CD4-positive, alpha-beta T cell treated with Interleukin-1 beta for 1 hour (primary cell): ENCODE measurements around the gene WDFY3.
A peak's percentile ranks its signal among the peaks of the same experiment; 100 is the strongest.

ENCODE experiments used
- DNase-seq, 2 donors: peaks; one replicate each; pipeline ENCODE4 v3.0.0-alpha.2; 2020 to 2022

The WDFY3 gene

GRCh38 chr4:84786478-84786877 is 180.0 kb downstream of the WDFY3 start:
- DNase-seq = no peak

GRCh38 chr4:84782517-84782916 is 184.0 kb downstream of the WDFY3 start:
- DNase-seq = no peak

- no peak for DNase-seq
Measured at GRCh38 chr4:84780719-84781118, 185.8 kb downstream of the WDFY3 start.

- DNase-seq = no peak
Measured at GRCh38 chr4:84778041-84778440, 188.4 kb downstream of the WDFY3 start.

- no peak for DNase-seq
Measured at GRCh38 chr4:84767168-84767567, 199.3 kb downstream of the WDFY3 start.

- peak in 1 of 2 donors; percentile 7 for DNase-seq
Measured at GRCh38 chr4:84753321-84753972, 213.0 kb downstream of the WDFY3 start.

GRCh38 chr4:84751707-84752106 is 214.8 kb downstream of the WDFY3 start:
- no peak for DNase-seq

- DNase-seq = no peak
Measured at GRCh38 chr4:84750960-84751283, 215.6 kb downstream of the WDFY3 start.

- no peak for DNase-seq
Measured at GRCh38 chr4:84750260-84750959, 216.1 kb downstream of the WDFY3 start.

- DNase-seq = no peak
Measured at GRCh38 chr4:84740057-84740456, 226.4 kb downstream of the WDFY3 start.

- DNase-seq = no peak
Measured at GRCh38 chr4:84738622-84739021, 227.9 kb downstream of the WDFY3 start.

- DNase-seq = no peak
Measured at GRCh38 chr4:84737656-84738055, 228.8 kb downstream of the WDFY3 start.

GRCh38 chr4:84734037-84734436 is 232.5 kb downstream of the WDFY3 start:
- DNase-seq = no peak

GRCh38 chr4:84733343-84734033 is 233.0 kb downstream of the WDFY3 start:
- no peak for DNase-seq

GRCh38 chr4:84730375-84730774 is 236.1 kb downstream of the WDFY3 start:
- no peak for DNase-seq

GRCh38 chr4:84727491-84727890 is 239.0 kb downstream of the WDFY3 start:
- DNase-seq = no peak

- DNase-seq = no peak
Measured at GRCh38 chr4:84726356-84726755, 240.1 kb downstream of the WDFY3 start.

GRCh38 chr4:84722720-84723119 is 243.8 kb downstream of the WDFY3 start:
- DNase-seq = no peak

- DNase-seq = no peak
Measured at GRCh38 chr4:84719115-84719514, 247.4 kb downstream of the WDFY3 start.

GRCh38 chr4:84718699-84719098 is 247.8 kb downstream of the WDFY3 start:
- no peak for DNase-seq

GRCh38 chr4:84710548-84710947 is 255.9 kb downstream of the WDFY3 start:
- no peak for DNase-seq

GRCh38 chr4:84708406-84709135 is 257.9 kb downstream of the WDFY3 start:
- no peak for DNase-seq

GRCh38 chr4:84706286-84706685 is 260.2 kb downstream of the WDFY3 start:
- no peak for DNase-seq
